Measurements from ENCODE around the gene CGNL1.

Gene CGNL1

DNA sequence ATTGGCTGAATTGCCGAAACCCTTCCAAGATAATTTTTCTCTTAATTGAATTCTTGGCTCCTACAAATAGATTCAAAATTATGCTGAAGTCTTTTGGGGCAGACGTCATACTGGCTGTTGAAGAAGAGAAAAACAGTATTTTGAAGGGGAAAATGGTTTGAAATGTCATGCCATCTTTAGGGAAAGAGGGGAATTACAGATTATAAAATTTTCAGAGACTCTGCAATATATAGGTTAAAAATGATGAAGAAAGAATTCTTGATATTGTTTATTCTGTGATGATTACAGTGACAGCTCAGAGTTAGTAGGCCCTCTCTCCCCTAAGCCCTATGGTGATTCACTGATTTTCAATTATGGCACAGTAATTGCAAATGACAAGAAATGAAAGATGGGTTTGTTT, 86.1 kb downstream of the CGNL1 start:
- H3K79me2 ChIP-seq (ENCODE audit: insufficient read depth, low read length) = no peaks in the 10 kb centered on the region
- H3K4me3 ChIP-seq (ENCODE audit: low read depth, low read length, poor library complexity, severe bottlenecking) = no peak overlapping the region
- 0 out of 2 replicates have a peak, but pooled peaks cover 8% of the 10 kb centered on the region for H3K27me3 ChIP-seq (ENCODE audit: insufficient read depth, low read length)
- no peak overlapping the region for H3K4me2 ChIP-seq (ENCODE audit: low read length)
- peaks cover 1% of the 10 kb centered on the region for H3K4me1 ChIP-seq (ENCODE audit: insufficient read depth, low read length, severe bottlenecking)
- H3F3A ChIP-seq (ENCODE audit: insufficient read depth, low read length) = no peaks in the 10 kb centered on the region
- no peaks in the 10 kb centered on the region for H3K9me3 ChIP-seq (ENCODE audit: low read length)
- no peak overlapping the region for H3K27ac ChIP-seq (ENCODE audit: low read depth, low read length, poor library complexity, severe bottlenecking)
- H3K36me3 ChIP-seq (ENCODE audit: insufficient read depth, low read length) = no peaks in the 10 kb centered on the region
- no peaks in the 10 kb centered on the region for H3K9me2 ChIP-seq (ENCODE audit: low read depth, low read length)
- no peak overlapping the region for H3K9ac ChIP-seq (ENCODE audit: low read length)
- H2AFZ ChIP-seq (ENCODE audit: low read length) = no peak overlapping the region
- TF ChIP-seq EZH2 (IDR thresholded peaks at IDR 0.05; ENCODE audit: borderline replicate concordance, low read length) = no peak
- TF ChIP-seq, protein P1, sequence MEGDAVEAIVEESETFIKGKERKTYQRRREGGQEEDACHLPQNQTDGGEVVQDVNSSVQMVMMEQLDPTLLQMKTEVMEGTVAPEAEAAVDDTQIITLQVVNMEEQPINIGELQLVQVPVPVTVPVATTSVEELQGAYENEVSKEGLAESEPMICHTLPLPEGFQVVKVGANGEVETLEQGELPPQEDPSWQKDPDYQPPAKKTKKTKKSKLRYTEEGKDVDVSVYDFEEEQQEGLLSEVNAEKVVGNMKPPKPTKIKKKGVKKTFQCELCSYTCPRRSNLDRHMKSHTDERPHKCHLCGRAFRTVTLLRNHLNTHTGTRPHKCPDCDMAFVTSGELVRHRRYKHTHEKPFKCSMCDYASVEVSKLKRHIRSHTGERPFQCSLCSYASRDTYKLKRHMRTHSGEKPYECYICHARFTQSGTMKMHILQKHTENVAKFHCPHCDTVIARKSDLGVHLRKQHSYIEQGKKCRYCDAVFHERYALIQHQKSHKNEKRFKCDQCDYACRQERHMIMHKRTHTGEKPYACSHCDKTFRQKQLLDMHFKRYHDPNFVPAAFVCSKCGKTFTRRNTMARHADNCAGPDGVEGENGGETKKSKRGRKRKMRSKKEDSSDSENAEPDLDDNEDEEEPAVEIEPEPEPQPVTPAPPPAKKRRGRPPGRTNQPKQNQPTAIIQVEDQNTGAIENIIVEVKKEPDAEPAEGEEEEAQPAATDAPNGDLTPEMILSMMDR (IDR thresholded peaks at IDR 0.05; ENCODE audit: low read length) = no peak
- H4K20me1 ChIP-seq (ENCODE audit: insufficient read depth, low read length) = no peaks in the 10 kb centered on the region

DNA sequence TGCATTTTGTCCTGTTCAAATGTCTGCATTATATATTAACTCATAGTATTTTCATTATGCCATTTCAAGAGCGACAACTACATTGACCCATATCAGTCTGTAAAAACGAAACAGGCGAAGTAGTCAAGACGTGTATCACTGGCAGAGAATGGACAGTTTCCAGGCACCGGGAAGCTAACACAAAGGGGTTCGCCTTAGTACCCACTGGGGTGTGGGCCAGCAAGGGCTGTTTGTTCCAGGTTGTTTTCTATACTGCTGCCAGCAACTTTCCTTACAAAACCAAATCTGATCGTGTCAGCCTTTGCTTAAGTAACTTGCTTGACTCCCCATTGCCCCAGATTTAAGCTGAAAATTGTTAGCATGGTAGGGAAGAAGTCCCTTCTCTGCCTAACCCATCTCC, 87.1 kb downstream of the CGNL1 start:
- Histone ChIP-seq H3K27ac (ENCODE audit: low read depth, low read length, poor library complexity, severe bottlenecking) (no peak overlapping the region), H3K4me1 (ENCODE audit: insufficient read depth, low read length, severe bottlenecking) (no peaks in the 10 kb centered on the region), H2AFZ (ENCODE audit: low read length) (no peak overlapping the region), H3K79me2 (ENCODE audit: insufficient read depth, low read length) (no peaks in the 10 kb centered on the region), H3K9ac (ENCODE audit: low read length) (no peak overlapping the region), H3F3A (ENCODE audit: insufficient read depth, low read length) (no peaks in the 10 kb centered on the region), H3K4me3 (ENCODE audit: low read depth, low read length, poor library complexity, severe bottlenecking) (no peak overlapping the region), H3K36me3 (ENCODE audit: insufficient read depth, low read length) (no peaks in the 10 kb centered on the region), H3K9me2 (ENCODE audit: low read depth, low read length) (no peaks in the 10 kb centered on the region), H4K20me1 (ENCODE audit: insufficient read depth, low read length) (no peaks in the 10 kb centered on the region), H3K4me2 (ENCODE audit: low read length) (no peak overlapping the region), H3K27me3 (ENCODE audit: insufficient read depth, low read length) (0 out of 2 replicates have a peak, but pooled peaks cover 8% of the 10 kb centered on the region), H3K9me3 (ENCODE audit: low read length) (no peaks in the 10 kb centered on the region)
- TF ChIP-seq, protein P1 (IDR thresholded peaks at IDR 0.05; ENCODE audit: low read length) = no peak
- TF ChIP-seq EZH2 (IDR thresholded peaks at IDR 0.05; ENCODE audit: borderline replicate concordance, low read length) = no peak

DNA sequence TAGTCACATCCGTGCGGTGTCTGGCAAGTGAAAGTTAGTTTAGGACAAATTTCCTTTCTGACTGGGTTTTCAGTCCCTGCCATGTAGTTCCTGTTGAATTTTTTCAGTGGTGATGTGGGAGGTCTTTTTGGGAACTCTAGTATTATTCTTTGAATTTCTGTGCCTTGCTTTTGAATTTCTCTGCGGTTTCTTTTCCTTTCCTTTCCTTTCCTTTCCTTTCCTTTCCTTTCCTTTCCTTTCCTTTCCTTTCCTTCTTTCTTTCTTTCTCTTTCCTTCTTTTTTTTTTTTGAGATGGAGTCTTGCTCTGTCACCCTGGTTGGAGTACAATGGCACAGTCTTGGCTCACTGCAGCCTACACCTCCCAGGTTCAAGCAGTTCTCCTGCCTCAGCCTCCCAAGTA, 88.2 kb downstream of the CGNL1 start:
- H3K36me3 ChIP-seq (ENCODE audit: insufficient read depth, low read length) = no peaks in the 10 kb centered on the region
- H3K27ac ChIP-seq (ENCODE audit: low read depth, low read length, poor library complexity, severe bottlenecking) = no peak overlapping the region
- H3F3A ChIP-seq (ENCODE audit: insufficient read depth, low read length) = no peaks in the 10 kb centered on the region
- H3K27me3 ChIP-seq (ENCODE audit: insufficient read depth, low read length) = 0 out of 2 replicates have a peak, but pooled peaks cover 8% of the 10 kb centered on the region
- H4K20me1 ChIP-seq (ENCODE audit: insufficient read depth, low read length) = no peaks in the 10 kb centered on the region
- no peaks in the 10 kb centered on the region for H3K4me1 ChIP-seq (ENCODE audit: insufficient read depth, low read length, severe bottlenecking)
- no peaks in the 10 kb centered on the region for H3K9me2 ChIP-seq (ENCODE audit: low read depth, low read length)
- H3K9me3 ChIP-seq (ENCODE audit: low read length) = no peaks in the 10 kb centered on the region
- no peak overlapping the region for H3K4me3 ChIP-seq (ENCODE audit: low read depth, low read length, poor library complexity, severe bottlenecking)
- H3K79me2 ChIP-seq (ENCODE audit: insufficient read depth, low read length) = no peaks in the 10 kb centered on the region
- TF ChIP-seq EZH2 (IDR thresholded peaks at IDR 0.05; ENCODE audit: borderline replicate concordance, low read length) = no peak
- TF ChIP-seq, protein P1 (IDR thresholded peaks at IDR 0.05; ENCODE audit: low read length) = no peak
- H3K9ac ChIP-seq (ENCODE audit: low read length) = no peak overlapping the region
- no peak overlapping the region for H3K4me2 ChIP-seq (ENCODE audit: low read length)
- no peak overlapping the region for H2AFZ ChIP-seq (ENCODE audit: low read length)
